Measurements from ENCODE around the gene PARP1. TPM values are rescaled to one million over a fixed set of nuclear protein-coding genes. Genes with fewer than 3 reads are reported as not detected.

PARP1 gene
- total RNA-seq, 1 experiment from 2014 or later = 263 TPM

- no TSS peak for BruUV-seq (replicated peaks)
- peaks cover 9% of the 10 kb centered on the region for H3K4me1 ChIP-seq (ENCODE audit: insufficient read depth, low read length, poor library complexity, severe bottlenecking)
- POLR2A ChIA-PET (ENCODE audit: low non-redundant PET) = no interaction called here
- no peak for TF ChIP-seq CTCF (conservative IDR thresholded peaks at IDR 0.05; ENCODE audit: low read depth, low read length)
- TF ChIP-seq EZH2 (IDR thresholded peaks at IDR 0.05; ENCODE audit: borderline replicate concordance, low read depth, low read length, poor library complexity, severe bottlenecking) = no peak
- CTCF ChIA-PET = interaction anchor here (0.7 kb wide), 2 partner anchors 10 to 201 kb away, joined by 4 to 5 read pairs; no protein-coding TSS in a partner anchor
- no peaks in the 10 kb centered on the region for H3K9me3 ChIP-seq (ENCODE audit: low read depth, low read length, poor library complexity, severe bottlenecking)
- peaks cover 78% of the 10 kb centered on the region for H3K36me3 ChIP-seq (ENCODE audit: insufficient read depth, low read length, poor library complexity, severe bottlenecking)
- no peak overlapping the region for H3K4me3 ChIP-seq (ENCODE audit: low read depth, low read length, poor library complexity, severe bottlenecking)
- no peak for DNase-seq (ENCODE audit: low spot score)
- H3K27ac ChIP-seq (ENCODE audit: low read depth, low read length, poor library complexity, severe bottlenecking) = no peak overlapping the region
- intact Hi-C loops (cut with micrococcal nuclease; ENCODE audit: unreplicated experiment) = no loop called here
- no peaks in the 10 kb centered on the region for H3K27me3 ChIP-seq (replicated peaks; ENCODE audit: insufficient read depth, low read depth, low read length, poor library complexity)
These were observed 9.8 kb downstream of the PARP1 start for GRCh38 chr1:226397955-226398636.

- POLR2A ChIA-PET (ENCODE audit: low non-redundant PET) = no interaction called here
- intact Hi-C loops (cut with micrococcal nuclease; ENCODE audit: unreplicated experiment) = no loop called here
- H3K36me3 ChIP-seq (ENCODE audit: insufficient read depth, low read length, poor library complexity, severe bottlenecking) = peaks cover 82% of the 10 kb centered on the region
- no TSS peak for BruUV-seq (replicated peaks)
- no peak overlapping the region for H3K27ac ChIP-seq (ENCODE audit: low read depth, low read length, poor library complexity, severe bottlenecking)
- CTCF ChIA-PET = interaction anchor here (0.6 kb wide), 1 partner anchor 336 kb away, joined by 7 read pairs; no protein-coding TSS in a partner anchor
- no peak for DNase-seq (ENCODE audit: low spot score)
- no peaks in the 10 kb centered on the region for H3K9me3 ChIP-seq (ENCODE audit: low read depth, low read length, poor library complexity, severe bottlenecking)
- H3K4me3 ChIP-seq (ENCODE audit: low read depth, low read length, poor library complexity, severe bottlenecking) = no peak overlapping the region
- no peaks in the 10 kb centered on the region for H3K27me3 ChIP-seq (replicated peaks; ENCODE audit: insufficient read depth, low read depth, low read length, poor library complexity)
- H3K4me1 ChIP-seq (ENCODE audit: insufficient read depth, low read length, poor library complexity, severe bottlenecking) = peaks cover 5% of the 10 kb centered on the region
- TF ChIP-seq CTCF (conservative IDR thresholded peaks at IDR 0.05; ENCODE audit: low read depth, low read length) (no peak), EZH2 (IDR thresholded peaks at IDR 0.05; ENCODE audit: borderline replicate concordance, low read depth, low read length, poor library complexity, severe bottlenecking) (no peak)
These were observed 10.6 kb downstream of the PARP1 start for GRCh38 chr1:226397011-226397926.

GRCh38 chr1:226395753-226396152 is 12.1 kb downstream of the PARP1 start:
- TF ChIP-seq CTCF (conservative IDR thresholded peaks at IDR 0.05; ENCODE audit: low read depth, low read length) (no peak), EZH2 (IDR thresholded peaks at IDR 0.05; ENCODE audit: borderline replicate concordance, low read depth, low read length, poor library complexity, severe bottlenecking) (no peak)
- no TSS peak for BruUV-seq (replicated peaks)
- Histone ChIP-seq H3K27me3 (replicated peaks; ENCODE audit: insufficient read depth, low read depth, low read length, poor library complexity) (no peaks in the 10 kb centered on the region), H3K36me3 (ENCODE audit: insufficient read depth, low read length, poor library complexity, severe bottlenecking) (peaks cover 82% of the 10 kb centered on the region), H3K4me1 (ENCODE audit: insufficient read depth, low read length, poor library complexity, severe bottlenecking) (no peaks in the 10 kb centered on the region), H3K27ac (ENCODE audit: low read depth, low read length, poor library complexity, severe bottlenecking) (no peak overlapping the region), H3K9me3 (ENCODE audit: low read depth, low read length, poor library complexity, severe bottlenecking) (no peaks in the 10 kb centered on the region), H3K4me3 (ENCODE audit: low read depth, low read length, poor library complexity, severe bottlenecking) (no peak overlapping the region)
- ChIA-PET POLR2A (ENCODE audit: low non-redundant PET) (no interaction called here), CTCF (no interaction called here)
- no peak for DNase-seq (ENCODE audit: low spot score)
- intact Hi-C loops (cut with micrococcal nuclease; ENCODE audit: unreplicated experiment) = no loop called here

Data from A673 (cell line).